GM18870 (cell line): ENCODE results near the gene ADAM12.
"Not testable (repeated sequence)": the region's sequence is repeated elsewhere in the genome, so short reads cannot be mapped to it uniquely, and the experiment has no call there.

Experiments used
- ATAC-seq: cut with Tn5 transposase; IDR thresholded peaks from one replicate; pipeline ENCODE4 v1.9.1; 2021; ENCODE audit warnings: moderate library complexity; ENCODE audit not compliant: unreplicated experiment

ADAM12 gene

DNA sequence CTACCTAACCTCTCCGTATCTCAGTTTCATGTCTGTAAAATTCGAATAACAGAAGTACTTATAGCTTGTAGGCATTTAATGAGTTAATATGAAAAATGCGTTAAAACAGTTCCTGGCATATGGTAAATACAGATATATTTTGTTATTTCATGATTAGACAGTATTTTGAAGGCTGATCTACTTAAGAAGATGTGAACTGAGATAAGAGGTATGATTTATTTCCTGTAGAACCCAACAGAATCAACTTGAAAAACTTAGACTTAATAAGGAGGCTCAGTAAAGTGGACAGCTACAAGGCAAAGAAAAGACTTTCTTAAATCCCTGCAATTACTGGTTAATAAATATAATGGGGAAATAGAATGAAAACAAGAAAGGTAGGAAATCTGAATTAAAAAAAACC, 388.6 kb downstream of the ADAM12 start:
- no peak for ATAC-seq

DNA sequence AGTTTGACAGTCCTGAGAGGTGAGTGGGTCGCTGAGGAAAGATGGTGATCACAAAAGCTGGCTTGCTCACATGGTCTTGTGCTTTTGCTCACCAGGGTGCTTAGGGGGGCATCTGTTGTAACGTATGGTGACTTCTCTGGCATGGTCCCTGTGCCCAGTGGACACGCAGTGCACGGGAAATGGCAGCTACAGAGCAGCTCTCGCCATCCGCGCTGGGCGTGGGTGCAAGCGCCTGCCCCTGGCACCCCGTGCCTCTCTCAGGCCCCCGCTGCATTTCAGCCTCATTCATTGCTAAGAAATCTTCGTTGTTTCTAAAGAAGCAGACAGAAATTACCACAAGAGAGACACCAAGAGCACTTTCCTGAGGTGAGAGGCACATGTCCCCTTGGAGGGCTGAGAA, 390.7 kb downstream of the ADAM12 start:
- ATAC-seq = no peak

GRCh38 chr10:125995726-125996304, 392.5 kb downstream of the ADAM12 start:
- ATAC-seq = no peak

DNA sequence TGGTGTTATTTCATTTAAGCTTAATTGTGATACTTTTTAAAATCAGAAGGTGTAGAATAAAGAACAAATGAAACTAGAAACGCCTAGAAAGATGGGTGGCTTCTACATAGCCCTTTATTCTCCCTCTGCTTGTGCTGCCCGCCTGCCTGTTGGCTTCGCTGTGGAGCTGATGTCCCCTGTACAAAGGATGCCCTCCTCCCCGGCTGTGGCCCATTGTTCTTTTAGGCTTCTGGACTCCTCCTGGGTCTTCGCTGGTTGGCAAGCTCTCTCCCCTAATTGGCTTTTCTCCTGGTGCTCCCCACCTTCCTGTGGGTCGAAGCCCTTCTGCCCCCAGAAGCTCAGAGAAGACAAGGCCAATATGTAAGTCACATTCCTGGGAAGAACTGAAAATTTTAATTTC, 393.7 kb downstream of the ADAM12 start:
- no peak for ATAC-seq

GRCh38 chr10:125992254-125992653, 396.0 kb downstream of the ADAM12 start:
- ATAC-seq = no peak

DNA sequence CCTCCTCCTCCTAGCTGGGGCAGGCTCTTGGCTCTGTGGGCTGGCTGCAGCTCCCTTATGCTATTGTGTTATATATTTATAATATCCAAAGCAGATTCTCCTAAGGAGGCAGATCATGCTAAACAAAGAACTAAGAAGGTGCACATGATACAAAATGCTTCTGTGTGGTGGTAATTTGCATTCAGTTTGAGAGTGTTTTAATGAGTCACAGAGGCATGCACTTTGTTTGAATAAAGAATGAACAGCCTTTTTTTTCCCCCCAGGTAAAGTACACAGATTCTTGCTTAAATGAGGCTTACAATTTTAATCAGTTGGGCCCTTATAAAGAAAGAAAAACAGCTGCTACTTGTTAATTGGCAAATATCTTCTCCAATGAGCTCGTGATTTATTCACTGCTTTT, 396.9 kb downstream of the ADAM12 start:
- ATAC-seq = no peak

- ATAC-seq = no peak
These were observed 397.3 kb downstream of the ADAM12 start for GRCh38 chr10:125990974-125991373.

GRCh38 chr10:125989791-125990190, 398.5 kb downstream of the ADAM12 start:
- ATAC-seq = no peak

DNA sequence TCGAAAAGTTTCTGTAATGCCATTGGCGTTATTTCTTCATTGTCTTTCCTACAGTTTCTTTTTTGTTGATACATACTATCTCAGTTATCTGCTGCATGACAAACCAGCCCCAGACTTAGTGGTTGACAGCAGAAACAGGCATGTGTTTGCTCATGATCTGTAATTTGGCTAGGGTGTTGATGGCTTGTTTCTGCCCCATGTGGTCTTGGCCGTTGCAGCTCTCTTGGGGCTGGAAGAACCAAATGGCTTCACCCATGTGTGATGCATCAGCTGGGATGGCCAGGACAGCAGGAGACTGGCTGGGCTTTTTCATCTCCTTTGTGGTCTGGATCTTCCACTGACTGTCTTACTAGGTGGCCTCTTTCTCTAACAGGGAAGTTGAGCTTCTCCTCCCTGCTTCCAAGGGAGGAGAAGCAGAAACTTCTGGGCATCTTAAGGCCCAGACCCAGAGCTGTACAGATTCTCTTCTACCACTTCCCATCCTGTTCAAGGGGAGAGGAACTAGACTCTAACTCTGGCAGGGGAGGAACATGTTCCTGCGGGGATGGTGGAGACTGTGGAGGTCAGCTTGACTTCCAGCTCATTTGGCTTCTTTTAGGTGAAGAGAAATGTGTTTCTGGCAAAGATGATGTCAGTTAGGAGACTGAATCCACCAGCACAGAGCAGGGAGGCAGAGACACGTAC, 402.6 kb downstream of the ADAM12 start:
- no peak for ATAC-seq

- ATAC-seq = no peak
These were observed 403.3 kb downstream of the ADAM12 start for GRCh38 chr10:125984865-125985495.

GRCh38 chr10:125984346-125984745, 403.9 kb downstream of the ADAM12 start:
- no peak for ATAC-seq

GRCh38 chr10:125983656-125984055, 404.6 kb downstream of the ADAM12 start:
- ATAC-seq = no peak

GRCh38 chr10:125983161-125983560, 405.1 kb downstream of the ADAM12 start:
- ATAC-seq = no peak

DNA sequence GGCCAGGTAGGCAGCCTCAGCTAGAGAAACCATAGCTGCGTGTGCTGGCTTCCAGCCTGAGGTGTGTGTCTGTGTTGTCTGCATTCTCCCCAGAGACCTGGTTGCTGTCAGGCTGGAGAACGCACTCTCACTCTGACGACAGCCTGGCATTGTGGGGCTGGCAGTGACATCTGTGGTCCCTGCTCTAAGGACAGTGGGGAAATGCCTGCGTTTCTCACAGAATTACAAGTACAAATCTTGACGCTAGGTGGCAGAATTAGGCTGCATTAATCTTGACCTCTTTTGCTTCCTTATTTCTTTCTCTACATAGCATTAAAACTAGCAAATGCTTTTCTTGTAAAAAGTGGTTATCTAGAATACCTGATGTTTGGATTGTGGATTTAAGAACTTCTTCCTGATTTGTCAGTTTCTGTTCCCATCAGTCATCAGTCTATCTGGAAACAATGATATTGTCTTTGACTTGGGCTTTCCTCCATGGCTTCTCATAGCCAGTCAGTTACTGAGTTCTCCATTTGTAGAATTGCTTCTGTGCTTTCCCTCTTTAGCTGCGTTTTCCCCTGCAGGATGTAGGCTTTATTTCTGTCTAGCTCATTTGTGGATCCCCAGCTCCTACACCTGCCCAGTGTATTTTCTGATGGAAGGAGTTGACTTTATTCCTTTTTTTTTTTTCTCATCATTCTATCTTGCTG, 405.9 kb downstream of the ADAM12 start:
- peak; percentile 79 for ATAC-seq

DNA sequence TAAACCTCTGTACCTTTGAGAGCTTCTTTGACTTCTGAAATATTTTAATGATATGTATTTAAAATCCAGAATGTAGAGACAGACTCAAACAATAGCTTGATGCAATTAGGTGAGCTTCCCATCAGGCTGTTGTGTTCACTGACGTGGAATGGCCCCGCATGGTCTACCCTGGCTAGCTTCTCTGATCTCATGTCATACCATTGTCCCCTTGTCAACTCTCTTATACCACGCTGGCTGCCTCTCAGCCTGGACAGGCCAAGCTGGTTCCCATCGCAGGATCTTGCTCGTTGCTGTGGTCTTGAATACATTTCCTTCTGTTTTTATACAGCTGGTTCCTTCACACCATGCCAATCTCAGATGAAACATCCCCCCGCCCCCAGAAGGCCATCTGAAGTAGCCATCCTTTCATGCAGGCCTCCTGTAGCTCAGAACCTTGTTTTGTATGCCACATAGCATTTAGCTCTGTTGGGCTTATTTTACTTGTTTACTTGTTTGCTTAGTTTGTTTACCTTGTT, 407.7 kb downstream of the ADAM12 start:
- ATAC-seq = no peak

DNA sequence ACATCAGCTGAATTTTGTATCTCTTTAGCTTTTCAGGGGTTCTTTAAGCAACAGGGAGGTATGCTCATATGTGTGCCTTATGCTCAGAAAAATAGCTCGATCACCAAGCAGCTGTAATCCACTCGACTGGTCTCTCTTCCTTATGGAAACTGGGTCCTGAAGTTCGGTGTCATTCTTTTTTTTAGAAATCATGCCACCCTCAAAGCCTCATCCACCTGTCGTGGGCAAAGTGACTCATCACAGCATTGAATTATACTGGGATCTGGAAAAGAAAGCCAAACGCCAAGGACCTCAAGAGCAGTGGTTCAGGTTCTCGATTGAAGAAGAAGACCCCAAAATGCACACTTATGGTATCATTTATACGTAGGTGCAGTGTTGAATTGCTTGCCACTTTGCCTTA, 408.3 kb downstream of the ADAM12 start:
- ATAC-seq = no peak

DNA sequence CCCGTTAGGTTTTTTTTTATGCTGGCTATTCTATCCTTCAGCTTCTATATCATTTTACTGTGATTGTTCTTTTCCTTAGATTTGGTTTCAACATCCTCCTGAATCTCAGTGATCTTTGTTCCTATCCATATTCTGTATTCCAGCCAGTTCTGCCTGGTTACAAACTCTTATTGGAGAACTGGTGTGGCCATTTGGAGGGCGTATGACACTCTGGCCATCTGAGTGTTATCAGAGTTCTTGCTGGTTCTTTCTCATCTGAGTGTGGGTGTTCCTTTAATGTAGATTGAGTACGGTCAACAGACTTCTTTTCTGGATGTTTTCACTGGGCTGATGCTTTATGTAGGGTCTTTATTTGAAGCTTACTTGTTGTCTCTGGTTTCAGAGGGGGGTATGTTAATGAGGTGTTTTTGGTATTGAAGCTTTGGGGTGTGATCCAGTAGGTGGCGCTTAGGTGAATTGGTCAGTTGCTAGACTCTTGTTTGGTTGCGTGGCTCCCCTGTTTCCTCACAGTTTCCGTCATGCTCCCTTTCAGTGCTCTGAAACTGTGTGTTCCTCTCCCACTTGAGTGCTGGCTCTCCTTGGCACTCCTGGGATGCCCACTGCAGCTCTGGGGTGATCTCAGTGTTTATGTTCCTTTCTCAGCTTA, 411.2 kb downstream of the ADAM12 start:
- ATAC-seq = no peak

DNA sequence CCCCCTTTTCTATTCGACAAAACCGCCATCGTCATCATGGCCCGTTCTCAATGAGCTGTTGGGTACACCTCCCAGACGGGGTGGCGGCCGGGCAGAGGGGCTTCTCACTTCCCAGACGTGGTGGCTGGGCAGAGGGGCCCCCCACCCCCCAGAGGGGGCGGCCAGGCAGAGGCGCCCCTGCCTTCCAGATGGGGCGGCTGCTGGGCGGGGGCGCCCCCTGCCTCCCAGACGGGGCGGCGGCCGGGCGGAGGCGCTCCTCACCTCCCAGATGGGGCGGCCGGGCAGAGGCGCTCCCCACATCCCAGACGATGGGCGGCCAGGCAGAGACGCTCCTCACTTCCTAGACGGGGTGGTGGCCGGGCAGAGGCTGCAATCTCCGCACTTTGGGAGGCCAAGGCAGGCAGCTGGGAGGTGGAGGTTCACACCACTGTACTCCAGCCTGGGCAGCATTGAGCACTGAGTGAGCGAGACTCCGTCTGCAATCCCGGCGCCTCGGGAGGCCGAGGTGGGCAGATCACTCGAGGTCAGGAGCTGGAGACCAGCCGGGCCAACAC, 418.1 kb downstream of the ADAM12 start:
- ATAC-seq = not testable (repeated sequence)

- no peak for ATAC-seq
These were observed 420.7 kb downstream of the ADAM12 start for GRCh38 chr10:125967533-125967932.

DNA sequence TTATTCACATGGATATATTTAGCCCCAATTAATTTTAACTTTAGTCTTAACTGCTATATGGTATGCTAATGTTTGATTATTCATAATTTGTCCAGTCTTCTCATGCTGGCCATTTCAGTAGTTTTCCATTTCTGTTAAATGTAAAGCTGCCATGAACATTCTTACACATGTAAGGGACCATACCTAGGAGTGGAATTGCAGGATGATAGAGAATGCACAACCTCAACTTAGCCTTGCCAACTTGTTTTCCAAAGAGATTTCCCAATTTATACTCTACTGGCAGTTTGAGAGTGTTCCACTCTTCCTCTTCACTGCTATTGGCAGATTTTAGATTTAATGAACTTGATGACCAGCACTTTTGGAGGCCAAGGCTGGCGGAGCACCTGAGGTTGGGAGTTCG, 423.7 kb downstream of the ADAM12 start:
- ATAC-seq = no peak
